Lower leg skin (tissue), 4 donors: ENCODE results near the gene HK2. TPM values are rescaled to one million over a fixed set of nuclear protein-coding genes. Genes with fewer than 3 reads are reported as not detected.

ENCODE experiments used
- DNase-seq, 2 donors: peaks; one replicate each; pipeline ENCODE4 v3.0.0-alpha.2; 2019; ENCODE audit warnings: low spot score in 2 of 2
- H3K4me3 ChIP-seq: fragments of 200-600 bp; sonication (generic); 2 replicates; pipeline ENCODE4 v1.5.1; 2017; ENCODE audit warnings: mild to moderate bottlenecking, low read depth; ENCODE audit not compliant: poor library complexity, severe bottlenecking
- CTCF ChIP-seq, 3 donors: fragments of 450-650 bp; IDR thresholded peaks; one replicate each; pipeline ENCODE4 v1.5.1; 2016; ENCODE audit warnings: antibody characterized with exemption in 3 of 3, mild to moderate bottlenecking in 3 of 3, moderate library complexity in 2 of 3
- POLR2A ChIP-seq, 2 donors: fragments of 450-650 bp; IDR thresholded peaks; one replicate each; pipeline ENCODE4 v1.6.1; 2016 to 2017; ENCODE audit warnings: antibody characterized with exemption in 2 of 2, mild to moderate bottlenecking in 1 of 2, moderate library complexity in 1 of 2
- WGBS, 2 donors: methylation state at CpG; one replicate each; pipeline ENCODE4 v1.1.5; 2018; 5-methylcytosine and 5-hydroxymethylcytosine counted together
- intact Hi-C: fragments of 100-400 bp; cut with DNase I; formaldehyde crosslinking; loops from one replicate; pipeline ENCODE4 v1.15.0; 2023; ENCODE audit warnings: low total_unique reads
- total RNA-seq, 4 donors: library from RNA; depleted of rRNA; stranded (reverse); fragments of >200 nt; gene quantifications; one replicate each; pipeline ENCODE4 v1.1.0, GENCODE V29; 2016

HK2 gene
- total RNA-seq, 4 donors from 2014 or later, result 22.4 to 27.3 (median 25.8) TPM

- intact Hi-C loops, result no loop called here
- no peak for DNase-seq
- TF ChIP-seq CTCF (IDR thresholded peaks at IDR 0.05) (no peak), POLR2A (IDR thresholded peaks at IDR 0.05) (no peak)
- 73 to 74% methylated on average over 7 of the region's 7 CpGs for WGBS, 2 donors
- H3K4me3 ChIP-seq, result no peak overlapping the region
Measured at GRCh38 chr2:74812787-74813590, 20.9 kb upstream of the HK2 start.

GRCh38 chr2:74814102-74814501 is 19.8 kb upstream of the HK2 start:
- intact Hi-C loops, result no loop called here
- 80 to 92% methylated on average over 2 of the region's 2 CpGs for WGBS, 2 donors
- no peak for DNase-seq
- H3K4me3 ChIP-seq, result no peak overlapping the region
- TF ChIP-seq POLR2A (IDR thresholded peaks at IDR 0.05) (no peak), CTCF (IDR thresholded peaks at IDR 0.05) (no peak)

GRCh38 chr2:74815941-74816340 is 18.0 kb upstream of the HK2 start:
- H3K4me3 ChIP-seq, result no peak overlapping the region
- WGBS, 2 donors, result 74 to 80% methylated on average over 1 of the region's 1 CpG
- peak in 1 of 2 donors; percentile 32 for DNase-seq
- TF ChIP-seq POLR2A (IDR thresholded peaks at IDR 0.05), result no peak
- no peak for TF ChIP-seq CTCF (IDR thresholded peaks at IDR 0.05)
- intact Hi-C loops, result no loop called here

- WGBS, 2 donors, result 56 to 58% methylated on average over 7 of the region's 7 CpGs
- intact Hi-C loops, result no loop called here
- TF ChIP-seq POLR2A (IDR thresholded peaks at IDR 0.05) (no peak), CTCF (IDR thresholded peaks at IDR 0.05) (no peak)
- peak in 1 of 2 donors; percentile 48 for DNase-seq
- no peak overlapping the region for H3K4me3 ChIP-seq
Measured at GRCh38 chr2:74816540-74817303, 17.2 kb upstream of the HK2 start.

- intact Hi-C loops, result no loop called here
Measured at GRCh38 chr2:74817304-74817675, 16.6 kb upstream of the HK2 start.

More at GRCh38 chr2:74817304-74817675, 16.6 kb upstream of the HK2 start:
- DNase-seq, result no peak
- TF ChIP-seq POLR2A (IDR thresholded peaks at IDR 0.05) (no peak), CTCF (IDR thresholded peaks at IDR 0.05) (no peak)
- H3K4me3 ChIP-seq, result no peak overlapping the region
- 81 to 86% methylated on average over 1 of the region's 1 CpG for WGBS, 2 donors
